Measurements from ENCODE around the gene FUCA2.

FUCA2 gene

DNA sequence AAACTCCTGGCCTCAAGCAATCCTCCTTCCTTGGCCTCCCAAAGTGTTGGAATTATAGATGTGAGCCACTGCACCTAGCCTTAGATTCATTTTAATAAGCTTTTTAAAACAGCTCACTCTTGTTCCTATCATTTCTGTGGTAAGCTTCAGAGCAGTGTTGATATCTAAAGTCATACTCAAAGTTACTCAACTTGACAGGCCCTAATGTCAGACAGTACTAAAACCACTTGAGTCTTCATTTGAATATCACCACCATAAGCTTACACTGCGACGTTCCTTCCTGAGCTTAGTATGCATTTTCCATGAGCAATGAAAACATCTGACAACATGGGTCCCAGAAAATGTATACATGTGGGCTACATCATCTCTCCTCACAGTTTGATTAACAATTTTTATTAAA lies 6.0 kb downstream of the FUCA2 start:
- H3K27me3 ChIP-seq (ENCODE audit: control insufficient read depth, insufficient read depth, low read length), result no peaks in the 10 kb centered on the region
- peaks cover 7% of the 10 kb centered on the region for H3K79me2 ChIP-seq
- TF ChIP-seq, protein P1, sequence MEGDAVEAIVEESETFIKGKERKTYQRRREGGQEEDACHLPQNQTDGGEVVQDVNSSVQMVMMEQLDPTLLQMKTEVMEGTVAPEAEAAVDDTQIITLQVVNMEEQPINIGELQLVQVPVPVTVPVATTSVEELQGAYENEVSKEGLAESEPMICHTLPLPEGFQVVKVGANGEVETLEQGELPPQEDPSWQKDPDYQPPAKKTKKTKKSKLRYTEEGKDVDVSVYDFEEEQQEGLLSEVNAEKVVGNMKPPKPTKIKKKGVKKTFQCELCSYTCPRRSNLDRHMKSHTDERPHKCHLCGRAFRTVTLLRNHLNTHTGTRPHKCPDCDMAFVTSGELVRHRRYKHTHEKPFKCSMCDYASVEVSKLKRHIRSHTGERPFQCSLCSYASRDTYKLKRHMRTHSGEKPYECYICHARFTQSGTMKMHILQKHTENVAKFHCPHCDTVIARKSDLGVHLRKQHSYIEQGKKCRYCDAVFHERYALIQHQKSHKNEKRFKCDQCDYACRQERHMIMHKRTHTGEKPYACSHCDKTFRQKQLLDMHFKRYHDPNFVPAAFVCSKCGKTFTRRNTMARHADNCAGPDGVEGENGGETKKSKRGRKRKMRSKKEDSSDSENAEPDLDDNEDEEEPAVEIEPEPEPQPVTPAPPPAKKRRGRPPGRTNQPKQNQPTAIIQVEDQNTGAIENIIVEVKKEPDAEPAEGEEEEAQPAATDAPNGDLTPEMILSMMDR (IDR thresholded peaks at IDR 0.05), result no peak
- H2AFZ ChIP-seq, result no peak overlapping the region
- no peaks in the 10 kb centered on the region for H3K4me1 ChIP-seq
- no peak overlapping the region for H3K4me3 ChIP-seq (ENCODE audit: low read depth, low read length)
- no peak overlapping the region for H3K4me2 ChIP-seq (ENCODE audit: low read length)
- H3K9me3 ChIP-seq (ENCODE audit: control insufficient read depth, low read length), result no peaks in the 10 kb centered on the region
- no peaks in the 10 kb centered on the region for H3K36me3 ChIP-seq (ENCODE audit: control insufficient read depth, insufficient read depth, low read length)
- H3K9ac ChIP-seq, result no peak overlapping the region
- H3K27ac ChIP-seq, result no peak overlapping the region

- Histone ChIP-seq H3K9me3 (ENCODE audit: control insufficient read depth, low read length) (no peaks in the 10 kb centered on the region), H3K27ac (no peak overlapping the region), H3K4me3 (ENCODE audit: low read depth, low read length) (no peak overlapping the region), H2AFZ (no peak overlapping the region), H3K4me1 (no peaks in the 10 kb centered on the region), H3K79me2 (peaks cover 5% of the 10 kb centered on the region), H3K36me3 (ENCODE audit: control insufficient read depth, insufficient read depth, low read length) (no peaks in the 10 kb centered on the region), H3K27me3 (ENCODE audit: control insufficient read depth, insufficient read depth, low read length) (no peaks in the 10 kb centered on the region), H3K9ac (no peak overlapping the region), H3K4me2 (ENCODE audit: low read length) (no peak overlapping the region)
- TF ChIP-seq, protein P1 (IDR thresholded peaks at IDR 0.05), result no peak
Measured at GRCh38 chr6:143505111-143505510, 6.4 kb downstream of the FUCA2 start.

- no peak overlapping the region for H2AFZ ChIP-seq
- H3K4me2 ChIP-seq (ENCODE audit: low read length), result no peak overlapping the region
- H3K4me3 ChIP-seq (ENCODE audit: low read depth, low read length), result no peak overlapping the region
- no peak overlapping the region for H3K9ac ChIP-seq
- no peaks in the 10 kb centered on the region for H3K4me1 ChIP-seq
- TF ChIP-seq, protein P1 (IDR thresholded peaks at IDR 0.05), result no peak
- H3K79me2 ChIP-seq, result peaks cover 5% of the 10 kb centered on the region
- no peaks in the 10 kb centered on the region for H3K36me3 ChIP-seq (ENCODE audit: control insufficient read depth, insufficient read depth, low read length)
- no peaks in the 10 kb centered on the region for H3K27me3 ChIP-seq (ENCODE audit: control insufficient read depth, insufficient read depth, low read length)
- no peak overlapping the region for H3K27ac ChIP-seq
- no peaks in the 10 kb centered on the region for H3K9me3 ChIP-seq (ENCODE audit: control insufficient read depth, low read length)
Measured at GRCh38 chr6:143504369-143504768, 7.2 kb downstream of the FUCA2 start.

GRCh38 chr6:143501851-143502250 lies 9.7 kb downstream of the FUCA2 start:
- H3K4me1 ChIP-seq, result no peaks in the 10 kb centered on the region
- H3K79me2 ChIP-seq, result no peaks in the 10 kb centered on the region
- no peak overlapping the region for H3K27ac ChIP-seq
- no peaks in the 10 kb centered on the region for H3K9me3 ChIP-seq (ENCODE audit: control insufficient read depth, low read length)
- H3K36me3 ChIP-seq (ENCODE audit: control insufficient read depth, insufficient read depth, low read length), result no peaks in the 10 kb centered on the region
- no peaks in the 10 kb centered on the region for H3K27me3 ChIP-seq (ENCODE audit: control insufficient read depth, insufficient read depth, low read length)
- no peak overlapping the region for H2AFZ ChIP-seq
- H3K4me3 ChIP-seq (ENCODE audit: low read depth, low read length), result no peak overlapping the region
- H3K9ac ChIP-seq, result no peak overlapping the region
- H3K4me2 ChIP-seq (ENCODE audit: low read length), result no peak overlapping the region
- TF ChIP-seq, protein P1 (IDR thresholded peaks at IDR 0.05), result no peak

DNA sequence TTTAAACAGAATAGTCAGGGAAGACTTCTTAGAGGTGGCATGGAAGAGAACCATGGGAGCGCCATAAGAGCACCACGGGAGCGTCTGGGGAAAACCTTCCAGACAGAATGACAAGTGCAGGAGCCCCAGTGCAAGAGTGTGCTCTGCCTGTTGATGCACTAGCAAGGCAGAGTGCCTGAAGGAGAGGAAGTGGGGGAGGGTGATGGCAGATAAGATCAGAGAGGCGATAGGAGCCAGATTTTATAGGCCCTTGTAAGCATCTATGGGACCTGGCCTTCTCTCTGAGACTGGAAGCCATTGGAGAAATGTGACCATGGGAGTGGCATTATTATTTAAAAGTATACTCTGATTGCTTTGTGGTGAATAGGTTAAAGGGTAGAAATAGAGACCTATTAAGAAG lies 13.1 kb downstream of the FUCA2 start:
- no peak overlapping the region for H3K4me2 ChIP-seq (ENCODE audit: low read length)
- H2AFZ ChIP-seq, result no peak overlapping the region
- H3K4me3 ChIP-seq (ENCODE audit: low read depth, low read length), result no peak overlapping the region
- no peak overlapping the region for H3K27ac ChIP-seq
- H3K79me2 ChIP-seq, result no peaks in the 10 kb centered on the region
- no peaks in the 10 kb centered on the region for H3K27me3 ChIP-seq (ENCODE audit: control insufficient read depth, insufficient read depth, low read length)
- no peak overlapping the region for H3K9ac ChIP-seq
- TF ChIP-seq, protein P1 (IDR thresholded peaks at IDR 0.05), result no peak
- no peaks in the 10 kb centered on the region for H3K36me3 ChIP-seq (ENCODE audit: control insufficient read depth, insufficient read depth, low read length)
- no peaks in the 10 kb centered on the region for H3K4me1 ChIP-seq
- H3K9me3 ChIP-seq (ENCODE audit: control insufficient read depth, low read length), result no peaks in the 10 kb centered on the region
